GM21381 (cell line): Measurements from ENCODE around the gene EPHA3.
"Not testable (repeated sequence)": the region's sequence is repeated elsewhere in the genome, so short reads cannot be mapped to it uniquely, and the experiment has no call there.

Experiments
- ATAC-seq: cut with Tn5 transposase; IDR thresholded peaks from one replicate; pipeline ENCODE4 v1.9.1; 2021; ENCODE audit warnings: mild to moderate bottlenecking, moderate library complexity; ENCODE audit not compliant: unreplicated experiment

The EPHA3 gene

DNA sequence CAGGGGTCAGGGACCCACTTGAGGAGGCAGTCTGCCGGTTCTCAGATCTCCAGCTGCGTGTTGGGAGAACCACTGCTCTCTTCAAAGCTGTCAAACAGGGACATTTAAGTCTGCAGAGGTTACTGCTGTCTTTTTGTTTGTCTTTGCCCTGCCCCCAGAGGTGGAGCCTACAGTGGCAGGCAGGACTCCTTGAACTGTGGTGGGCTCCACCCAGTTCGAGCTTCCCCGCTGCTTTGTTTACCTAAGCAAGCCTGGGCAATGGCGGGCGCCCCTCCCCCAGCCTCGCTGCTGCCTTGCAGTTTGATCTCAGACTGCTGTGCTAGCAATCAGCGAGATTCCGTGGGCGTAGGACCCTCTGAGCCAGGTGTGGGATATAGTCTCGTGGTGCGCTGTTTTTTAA lies 243.5 kb downstream of the EPHA3 start:
- not testable (repeated sequence) for ATAC-seq

DNA sequence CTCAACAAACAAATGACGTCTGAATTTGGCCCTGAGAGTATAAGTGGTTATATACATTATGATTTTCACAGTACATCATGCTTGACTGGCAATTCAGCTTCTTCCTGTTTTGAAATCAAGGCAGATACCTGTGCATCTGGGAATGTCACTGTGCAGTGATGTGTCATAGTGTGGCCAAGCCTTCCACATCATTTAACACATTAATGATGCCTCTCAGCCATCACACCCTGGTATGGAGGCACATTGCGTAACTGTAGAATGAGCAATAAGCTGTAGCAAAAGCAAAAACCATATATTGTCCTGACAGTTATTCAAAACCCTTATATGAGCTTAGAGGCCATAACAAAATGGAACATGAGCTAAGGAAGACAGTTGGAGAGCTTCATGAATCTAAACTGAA lies 246.0 kb downstream of the EPHA3 start:
- no peak for ATAC-seq

DNA sequence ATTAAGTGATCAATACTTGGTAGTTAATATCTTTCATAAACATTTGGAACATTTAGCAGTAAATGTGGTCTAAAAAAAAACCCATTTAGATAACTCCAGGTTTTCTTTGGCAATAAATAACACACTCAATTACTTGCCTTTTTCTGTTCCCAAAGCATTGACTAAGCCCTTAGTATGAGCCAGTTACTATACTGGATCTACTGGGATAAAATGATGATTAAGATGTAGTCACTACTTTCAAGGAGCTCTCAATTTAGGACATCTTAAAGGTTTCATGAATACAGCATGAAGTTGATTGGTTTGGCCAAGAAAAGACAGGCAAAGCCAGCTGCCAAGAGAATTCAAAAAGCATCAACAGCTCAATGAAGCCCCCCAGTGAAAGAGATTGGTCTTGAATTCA lies 250.9 kb downstream of the EPHA3 start:
- no peak for ATAC-seq

DNA sequence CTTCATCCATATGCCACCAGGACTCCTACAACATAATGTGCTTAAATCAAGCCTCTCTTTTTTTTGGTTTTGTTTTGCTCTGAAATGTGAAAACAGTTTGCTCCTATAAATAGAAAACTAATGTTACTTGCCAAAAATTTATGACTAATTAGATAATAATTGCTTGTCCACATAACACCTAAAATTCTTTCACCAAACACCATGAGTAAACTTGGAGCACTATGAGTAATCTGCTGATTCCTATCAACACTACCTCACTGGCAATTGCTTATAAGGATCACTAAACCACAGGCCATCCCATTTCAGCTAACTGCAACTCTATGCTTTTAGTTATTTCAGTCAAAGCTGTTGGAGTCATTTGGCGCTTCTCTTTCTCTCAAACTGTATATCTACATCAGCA lies 252.7 kb downstream of the EPHA3 start:
- ATAC-seq: no peak

DNA sequence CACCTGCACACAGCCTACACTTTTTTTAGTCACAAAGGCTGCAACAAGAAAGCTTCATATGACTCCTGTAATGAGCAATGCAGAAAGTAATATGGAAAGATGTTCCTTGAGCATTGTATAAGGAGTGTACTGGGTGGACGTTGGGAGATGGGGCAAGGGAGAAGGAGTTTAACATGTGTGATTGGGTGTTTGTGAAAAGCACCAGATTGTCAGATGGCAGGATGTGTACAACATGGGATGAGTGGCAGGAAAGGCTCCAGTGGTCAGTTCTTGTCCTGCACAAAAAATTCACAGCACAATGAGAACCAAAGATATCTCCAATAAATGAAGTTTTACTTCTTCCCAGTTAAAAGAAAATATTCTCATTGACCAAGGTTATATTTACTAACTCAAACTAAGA lies 255.1 kb downstream of the EPHA3 start:
- no peak for ATAC-seq

DNA sequence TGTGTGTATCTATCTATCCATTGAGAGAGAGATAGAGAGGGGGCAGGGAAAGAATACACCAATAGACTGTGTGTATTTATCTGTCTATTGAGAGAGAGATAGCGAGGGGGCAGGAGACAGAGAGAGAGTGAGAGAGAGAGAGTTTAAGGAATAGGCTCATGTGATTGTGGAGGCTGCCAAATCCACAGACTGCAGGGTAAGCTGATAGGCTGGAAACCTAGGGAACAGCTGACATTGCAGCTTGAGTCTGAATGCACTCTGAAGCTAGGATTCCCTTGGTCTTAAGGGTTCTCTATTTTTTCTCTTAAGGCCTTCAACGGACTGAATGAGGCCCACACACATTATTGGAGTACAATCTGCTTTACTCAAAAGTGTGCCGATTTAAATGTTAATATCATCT lies 255.8 kb downstream of the EPHA3 start:
- no peak for ATAC-seq

DNA sequence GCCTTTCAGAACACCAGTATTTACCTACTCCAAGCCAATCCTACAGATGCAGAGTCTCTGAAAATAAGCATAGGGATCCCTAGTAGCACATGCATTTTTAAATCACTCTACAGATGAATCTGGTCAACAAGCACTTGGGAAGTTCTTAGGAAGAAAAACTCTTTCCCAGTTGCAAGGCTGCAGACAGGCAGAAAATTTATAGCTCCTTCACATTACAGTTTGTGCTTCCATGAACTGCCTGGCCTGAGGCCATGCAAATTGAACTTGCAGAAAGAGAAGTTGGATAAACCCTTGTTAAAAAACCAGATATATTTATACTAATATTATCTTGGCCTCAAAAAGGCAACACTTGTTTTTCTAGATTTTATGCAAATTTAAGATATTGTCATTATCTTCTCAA lies 256.9 kb downstream of the EPHA3 start:
- no peak for ATAC-seq

DNA sequence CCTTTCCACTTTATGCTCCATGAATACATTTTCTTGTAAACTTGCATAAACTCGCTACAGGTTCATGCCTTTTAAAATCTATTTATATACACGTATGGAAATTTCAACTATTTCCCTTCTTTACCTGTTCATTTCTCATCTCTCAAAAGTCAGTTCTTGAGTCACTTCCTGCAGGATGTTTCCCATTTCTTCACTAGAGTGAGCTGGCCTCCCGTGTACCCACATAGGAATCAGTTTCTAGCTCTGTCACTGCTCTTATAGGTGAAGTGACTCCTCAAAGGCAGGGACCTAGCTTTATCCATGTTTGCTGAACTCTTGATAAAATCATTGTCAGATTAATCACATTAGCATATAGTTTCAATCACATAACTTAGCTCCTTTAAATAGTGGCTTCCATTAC lies 259.7 kb downstream of the EPHA3 start:
- ATAC-seq: no peak

DNA sequence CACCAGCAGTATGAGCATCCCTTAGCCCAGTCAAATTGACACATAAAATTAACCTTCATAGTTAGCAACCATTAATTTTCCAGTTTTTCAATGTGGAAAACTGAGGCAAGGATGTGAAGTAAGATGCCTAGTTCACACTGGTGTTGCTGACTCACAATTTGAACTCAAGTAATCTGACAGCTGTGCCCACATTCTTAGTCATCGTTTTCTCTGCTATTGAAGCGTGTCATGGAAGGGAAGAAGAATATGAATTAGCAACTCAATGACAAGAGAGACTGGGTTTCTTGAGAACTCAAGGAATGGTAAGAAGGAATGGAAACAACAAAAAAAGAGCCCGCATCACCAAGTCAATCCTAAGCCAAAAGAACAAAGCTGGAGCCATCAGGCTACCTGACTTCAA lies 261.4 kb downstream of the EPHA3 start:
- ATAC-seq: no peak

DNA sequence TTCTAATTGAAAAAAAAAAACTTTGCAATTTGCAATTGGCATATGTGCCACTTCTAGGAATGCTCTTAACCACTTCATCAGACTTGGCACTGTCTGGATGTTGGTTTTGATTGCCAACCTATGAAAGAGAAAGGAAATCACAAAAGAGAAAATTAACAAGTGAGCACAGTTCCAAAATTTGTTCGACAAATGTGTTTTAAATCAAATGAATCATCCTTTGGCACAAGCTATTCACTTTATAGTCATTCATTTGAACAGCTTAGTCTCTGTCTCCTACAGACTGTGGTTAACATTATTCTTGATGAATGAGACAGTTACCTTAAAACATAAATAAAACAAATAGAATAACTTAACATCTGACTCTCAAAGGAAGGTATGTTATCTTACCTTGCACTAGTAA lies 265.0 kb downstream of the EPHA3 start:
- ATAC-seq: no peak

DNA sequence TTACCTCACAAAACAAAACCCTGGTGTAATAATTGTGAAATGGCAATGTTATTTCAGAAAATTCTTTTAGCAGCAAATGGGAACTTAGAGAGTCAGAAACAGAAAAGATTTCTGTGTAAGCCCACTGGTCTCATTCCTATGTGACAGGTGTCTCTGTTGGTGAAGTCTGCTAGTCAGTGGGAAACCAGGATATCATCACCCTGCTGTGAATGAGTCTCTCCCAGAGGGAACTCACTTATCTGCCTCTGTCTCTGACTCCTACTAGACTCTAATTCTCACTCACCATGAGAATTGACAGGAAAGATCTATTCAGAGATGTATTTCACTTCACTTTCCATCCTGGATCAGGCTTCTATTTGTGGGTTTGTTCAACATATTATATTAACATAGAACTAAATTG lies 266.0 kb downstream of the EPHA3 start:
- ATAC-seq: no peak

DNA sequence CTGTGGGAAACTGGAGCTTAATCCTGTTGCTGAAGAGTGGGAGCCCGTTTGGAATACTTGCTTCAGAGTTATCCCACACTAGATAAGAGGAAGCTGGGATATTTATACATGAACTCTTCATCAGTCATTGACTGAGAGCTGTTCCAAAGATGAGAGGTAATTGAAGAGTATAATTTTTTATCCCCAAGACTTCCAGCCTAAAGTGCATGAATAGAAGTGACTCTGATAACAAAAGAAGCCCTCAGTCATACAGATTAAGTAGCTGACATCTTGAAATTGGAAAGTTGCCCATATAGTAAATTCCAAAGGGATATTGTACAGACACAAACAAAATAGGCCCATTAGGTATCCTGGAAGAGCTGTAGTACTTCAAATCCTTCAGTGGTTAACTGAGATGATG lies 268.0 kb downstream of the EPHA3 start:
- ATAC-seq: no peak

DNA sequence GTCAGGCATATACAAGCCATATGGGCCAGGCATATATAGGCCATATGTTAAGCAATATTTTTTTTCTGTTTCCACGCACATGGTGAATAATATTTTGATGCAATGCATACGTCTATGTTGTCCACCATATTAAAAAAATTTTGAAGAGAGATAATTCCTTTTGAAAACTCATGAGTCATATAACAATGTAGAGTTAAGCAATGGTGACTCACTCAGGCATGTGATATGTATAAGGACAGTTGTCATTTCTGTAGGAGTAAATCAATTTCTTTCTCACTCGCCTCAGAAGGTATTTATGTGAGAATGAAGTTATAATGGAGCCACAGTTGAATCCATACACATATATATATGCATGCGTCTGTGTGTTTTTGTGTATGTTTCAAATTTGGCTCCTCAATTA lies 272.6 kb downstream of the EPHA3 start:
- no peak for ATAC-seq

DNA sequence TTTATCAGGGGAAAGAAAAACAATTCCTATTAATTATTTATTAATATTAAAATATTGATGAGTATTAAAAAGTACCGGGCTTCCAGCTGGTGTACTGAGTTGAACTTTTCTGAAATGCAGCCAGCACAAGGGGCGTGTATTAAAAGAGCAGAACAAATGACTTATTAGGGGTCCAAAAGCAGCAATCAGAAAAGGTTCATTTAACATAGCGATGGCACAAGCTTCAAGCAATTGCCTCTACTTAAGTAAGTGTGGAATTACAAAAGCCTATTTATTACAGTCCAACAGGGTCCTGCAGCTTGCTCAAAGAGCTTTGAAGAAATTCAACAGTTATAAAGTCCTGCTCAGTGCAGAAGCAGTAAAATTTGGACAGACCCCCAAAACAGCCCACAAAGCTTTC lies 285.6 kb downstream of the EPHA3 start:
- ATAC-seq: no peak

DNA sequence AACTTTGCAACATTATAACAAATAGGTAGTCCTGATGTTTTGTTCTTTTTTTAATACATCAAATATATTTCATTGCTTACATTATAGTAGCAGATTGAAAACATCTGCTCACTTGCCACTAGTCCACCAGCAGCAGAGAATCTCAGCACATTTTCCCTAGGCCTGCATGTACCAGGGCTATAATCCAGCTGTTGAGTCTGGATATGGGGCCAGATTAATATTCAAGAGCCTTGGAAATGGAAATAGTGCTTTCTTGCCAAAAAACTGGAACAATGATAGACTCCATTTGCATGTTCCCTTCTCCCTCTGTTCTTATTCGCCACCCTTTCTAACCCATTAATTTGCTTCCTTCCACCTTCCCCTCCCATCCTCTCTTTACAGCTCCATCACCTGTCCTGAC lies 288.0 kb downstream of the EPHA3 start:
- no peak for ATAC-seq

DNA sequence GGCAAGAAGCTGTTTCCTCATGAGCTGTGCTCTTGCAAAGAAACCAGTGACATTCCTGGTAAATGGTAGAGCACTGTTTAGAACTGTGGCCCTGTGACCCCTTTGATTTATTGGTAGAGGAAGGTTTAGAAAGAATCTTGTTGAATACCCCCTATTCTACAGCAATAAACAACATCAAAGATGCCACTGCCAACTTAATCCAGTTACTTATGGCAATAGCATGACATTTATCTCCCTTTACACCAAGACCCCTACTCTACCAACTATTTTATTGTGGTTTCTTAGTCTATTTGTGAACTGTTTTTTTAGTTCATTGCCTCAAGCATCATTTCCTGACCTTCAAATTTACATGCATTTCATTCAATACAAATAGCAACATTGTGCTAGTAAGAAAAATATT lies 288.6 kb downstream of the EPHA3 start:
- ATAC-seq: no peak

DNA sequence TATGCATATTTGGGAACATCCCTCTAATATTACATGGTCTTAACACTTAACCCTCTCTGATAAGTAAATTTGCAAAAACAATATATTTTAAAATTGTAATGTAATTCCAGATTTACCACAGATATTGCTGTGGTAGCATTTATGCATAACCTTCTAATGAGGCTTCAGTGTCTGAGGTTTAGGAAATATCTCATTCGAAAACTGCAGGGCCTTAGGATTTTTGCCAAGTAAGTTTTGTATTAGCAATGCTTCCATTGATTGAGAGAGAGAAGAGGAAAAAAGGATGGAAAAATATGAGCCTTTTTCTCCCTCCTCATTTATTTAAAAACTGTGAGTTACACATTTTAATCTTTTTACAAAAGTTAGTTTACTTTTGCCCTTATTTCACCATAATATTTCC lies 294.6 kb downstream of the EPHA3 start:
- ATAC-seq: no peak

DNA sequence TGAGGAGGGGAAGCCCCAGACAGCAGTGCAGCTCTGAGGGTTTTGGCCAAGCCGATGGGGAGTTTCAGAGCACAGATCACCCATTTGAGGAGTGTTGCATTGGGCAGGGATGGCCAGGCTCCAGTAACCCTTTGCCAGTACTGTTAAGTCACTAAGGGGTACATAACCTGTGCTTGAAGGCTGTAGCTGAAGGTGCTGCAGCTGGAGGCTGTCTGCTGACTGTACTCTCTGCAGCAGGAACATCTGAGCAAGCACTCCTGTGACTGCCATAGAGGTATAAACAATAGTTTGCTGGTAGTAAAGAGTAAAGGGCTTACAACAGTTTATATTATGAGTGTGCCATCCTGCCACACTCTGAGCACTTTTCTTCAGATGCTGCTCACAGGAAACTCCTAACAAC lies 297.8 kb downstream of the EPHA3 start:
- ATAC-seq: no peak

DNA sequence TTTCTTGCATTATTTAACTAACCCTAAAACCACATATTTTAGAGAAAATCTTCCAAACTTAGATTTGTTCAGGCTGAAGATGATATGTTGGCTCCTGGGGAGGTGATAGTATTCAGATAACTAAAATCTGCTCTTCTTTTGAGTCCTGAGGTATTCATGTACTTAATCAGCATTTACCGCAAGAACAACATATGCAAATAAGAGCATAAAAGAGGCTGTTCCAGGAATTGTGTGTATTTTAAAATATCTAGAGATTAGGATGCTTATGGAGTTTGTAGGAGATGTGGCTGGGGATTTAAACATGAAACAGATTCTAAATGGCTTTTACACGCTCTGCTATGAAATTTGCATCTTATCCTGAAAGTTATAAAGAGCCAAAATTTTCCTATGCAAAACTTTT lies 298.2 kb downstream of the EPHA3 start:
- ATAC-seq: no peak

DNA sequence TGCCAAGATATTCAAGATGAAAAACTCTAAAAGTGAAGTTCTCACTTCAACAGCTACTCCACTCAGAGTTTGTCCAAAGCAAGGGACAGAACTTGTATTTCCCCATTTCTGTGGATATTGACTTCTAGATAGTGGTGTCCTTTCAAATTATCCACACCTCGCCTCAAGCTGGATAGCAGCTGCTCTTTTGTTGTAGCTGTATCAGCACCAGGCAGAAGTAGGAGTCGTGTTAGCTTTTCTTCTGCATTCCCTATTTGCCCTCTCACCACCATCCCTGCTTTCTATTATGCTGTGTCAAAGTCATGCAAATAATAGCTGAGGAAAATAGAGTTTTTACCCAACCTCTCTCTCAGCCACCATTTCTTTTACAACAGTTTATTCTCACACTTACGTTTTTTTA lies 303.8 kb downstream of the EPHA3 start:
- ATAC-seq: no peak

DNA sequence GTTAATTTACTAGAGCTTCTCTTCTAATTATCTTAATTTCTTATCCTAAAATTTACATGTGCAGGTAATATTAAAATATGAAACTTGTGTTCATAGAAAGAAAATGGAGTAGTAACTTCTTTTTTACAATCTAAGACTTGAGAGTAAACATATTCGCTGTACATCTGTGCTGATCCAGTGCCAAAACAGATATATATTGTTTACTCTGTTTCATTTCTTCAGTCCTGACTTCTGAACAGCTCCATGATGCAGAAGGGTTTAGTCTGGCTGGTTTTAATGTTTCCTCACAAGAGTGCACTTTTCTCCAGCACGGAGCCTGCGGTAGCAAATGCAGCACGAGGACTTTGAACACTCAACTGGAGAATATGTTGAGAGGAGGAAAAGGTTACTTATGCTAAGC lies 306.8 kb downstream of the EPHA3 start:
- no peak for ATAC-seq

DNA sequence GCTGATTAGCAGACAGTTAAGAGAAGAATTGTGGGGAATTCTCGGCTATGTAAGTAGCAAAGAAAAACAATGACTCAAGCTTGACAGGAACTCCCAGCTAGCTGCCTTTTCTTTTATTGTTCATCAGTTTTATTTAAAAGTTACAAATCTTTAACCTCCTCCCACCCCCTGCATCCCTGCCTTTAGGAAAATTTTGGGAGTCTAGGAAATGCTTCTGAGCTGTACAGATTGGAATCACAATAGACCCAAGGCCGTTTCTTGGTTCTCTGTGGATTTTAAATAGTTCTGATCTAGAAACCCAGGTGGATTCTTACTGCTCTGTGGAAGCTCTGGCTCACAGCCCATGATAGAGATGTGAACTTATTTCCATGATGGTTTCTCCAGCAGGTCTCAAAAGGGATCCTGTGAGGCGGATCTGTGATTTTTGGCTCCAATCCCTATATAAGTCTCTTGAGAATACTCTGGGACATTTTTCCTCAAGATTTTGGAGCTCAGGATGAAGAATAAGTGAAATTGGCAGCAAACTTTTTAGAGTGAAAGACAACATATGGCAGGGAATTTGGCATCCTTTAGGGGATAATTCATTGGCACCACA lies 312.3 kb downstream of the EPHA3 start:
- no peak for ATAC-seq

DNA sequence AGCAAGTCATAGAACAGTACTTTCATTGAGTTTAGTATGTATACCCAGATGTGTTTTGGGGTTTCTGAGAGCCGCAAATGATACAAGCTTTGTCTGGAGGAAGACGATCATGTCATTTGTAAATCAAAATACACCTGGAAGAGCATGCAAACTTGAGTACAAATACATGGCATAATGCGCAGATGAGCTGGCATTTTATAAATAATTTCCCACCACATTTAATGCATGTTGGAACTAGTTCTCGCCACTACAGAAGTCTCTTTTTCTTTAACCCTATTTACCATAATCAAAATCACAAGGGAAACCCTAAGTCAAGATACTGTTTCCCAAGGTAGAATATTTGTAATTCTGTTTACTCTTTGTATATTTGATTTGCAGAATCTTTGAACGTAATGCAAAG lies 318.6 kb downstream of the EPHA3 start:
- no peak for ATAC-seq
